NCI-H1048 (cell line): ENCODE data around the gene PRAMEF13.
"Not testable (repeated sequence)": the region's sequence is repeated elsewhere in the genome, so short reads cannot be mapped to it uniquely, and the experiment has no call there.

Experiments
- DNase-seq: peaks from one replicate; lab custom pipeline; 2025; lab: John Stamatoyannopoulos, UW

Gene PRAMEF13

GRCh38 chr1:13171548-13171947 is 29.7 kb downstream of the PRAMEF13 start, which contains the start of gene PRAMEF9:
Gene PRAMEF9, plus strand, starts transcription at chr1:13171848. Its CDS starts 3,433 bp downstream, at chr1:13175281.
- DNase-seq, result not testable (repeated sequence)

DNA sequence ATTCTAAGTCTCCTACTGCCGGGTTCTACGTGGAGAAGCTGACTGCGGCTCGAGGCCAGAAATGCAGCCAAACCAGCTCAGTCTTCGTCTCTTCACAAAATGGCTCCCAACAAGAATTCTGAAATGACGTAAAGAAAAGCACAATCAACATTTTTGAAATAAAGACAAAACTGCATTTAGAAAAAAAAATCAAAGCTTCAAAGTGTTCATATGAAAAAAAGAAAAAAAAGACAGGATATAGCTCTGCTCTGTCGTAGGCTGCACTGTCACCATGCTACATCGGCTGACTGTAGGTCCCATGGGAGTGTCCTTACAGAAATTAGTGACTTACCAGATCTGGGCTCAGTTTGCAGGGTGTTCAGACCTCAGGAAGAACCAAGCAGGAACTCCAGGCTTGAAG is 35.7 kb downstream of the PRAMEF13 start, which contains the start of gene HNRNPCL4:
Gene HNRNPCL4 (minus strand): TSS at position 101 of the 400 bp plus-strand sequence. CDS start 164 bp downstream, outside the sequence.
- DNase-seq, result not testable (repeated sequence)

DNA sequence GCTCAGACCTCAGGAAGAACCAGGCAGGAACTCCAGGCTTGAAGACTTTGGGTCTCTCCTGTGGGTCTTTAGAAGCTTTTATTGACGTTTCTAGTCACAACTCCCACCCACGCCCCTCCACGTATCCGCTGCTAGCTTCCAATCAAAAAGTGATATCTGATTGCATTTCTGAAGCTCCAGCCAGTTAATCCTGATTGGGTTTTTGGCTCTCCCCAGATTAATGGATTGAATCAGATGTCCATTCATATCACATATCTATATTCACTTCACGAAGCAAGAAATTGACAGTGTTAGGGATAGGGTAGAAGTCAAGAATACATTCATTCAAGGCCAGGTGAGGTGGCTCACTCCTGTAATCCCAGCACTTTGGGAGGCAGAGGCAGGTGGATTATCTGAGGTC is 45.3 kb downstream of the PRAMEF13 start, which contains the start of gene PRAMEF26:
Gene PRAMEF26 (minus strand): TSS at position 101 of the 400 bp plus-strand sequence. CDS start 2,914 bp downstream, outside the sequence.
- not testable (repeated sequence) for DNase-seq
